ENCODE results near the gene FHL2.

GRCh38 chr2:105411720-105412407 is 13.0 kb upstream of the FHL2 start:
- TF ChIP-seq CTCF (IDR thresholded peaks at IDR 0.05; ENCODE audit: low read depth, low read length, missing input control) (no peak), SP1 (IDR thresholded peaks at IDR 0.05) (no peak), MAX (IDR thresholded peaks at IDR 0.05) (no peak), REST (IDR thresholded peaks at IDR 0.05) (no peak), RAD21 (IDR thresholded peaks at IDR 0.05) (no peak), YY1 (IDR thresholded peaks at IDR 0.05) (no peak), ATF3 (IDR thresholded peaks at IDR 0.05) (no peak), TAF1 (conservative IDR thresholded peaks at IDR 0.05) (no peak), FOXA2 (IDR thresholded peaks at IDR 0.05) (no peak), RXRA (IDR thresholded peaks at IDR 0.05) (no peak)
